Lung (tissue), 12 donors: ENCODE results near the gene ALK. TPM values are rescaled to one million over a fixed set of nuclear protein-coding genes. Genes with fewer than 3 reads are reported as not detected.

Experiments used
- ATAC-seq: fragments of 200-7000 bp; cut with Tn5 transposase; one replicate; pipeline ENCODE4 v1.9.1; 2020; ENCODE audit warnings: moderate number of reproducible peaks; ENCODE audit not compliant: insufficient read depth, low FRiP score
- DNase-seq, 3 donors: peaks; one replicate each; pipeline ENCODE4 v3.0.0-alpha.2; 2013 to 2017
- H3K27ac ChIP-seq, 2 donors: one replicate each; pipeline ENCODE4 v1.5.1; 2013; ENCODE audit warnings: mild to moderate bottlenecking in 2 of 2, moderate library complexity in 2 of 2, control low read depth in 1 of 2, inconsistent platforms in 1 of 2, low read depth in 1 of 2, low read length in 1 of 2
- H3K27me3 ChIP-seq, 3 donors: one replicate each; pipeline ENCODE4 v1.5.1; 2013; ENCODE audit warnings: low read length in 2 of 3; ENCODE audit not compliant: control insufficient read depth in 3 of 3, insufficient read depth in 3 of 3
- H3K36me3 ChIP-seq, 4 donors: one replicate each; pipeline ENCODE4 v1.5.1; 2013; ENCODE audit warnings: low read length in 4 of 4, mild to moderate bottlenecking in 1 of 4, moderate library complexity in 1 of 4; ENCODE audit not compliant: control insufficient read depth in 4 of 4, insufficient read depth in 4 of 4
- H3K4me1 ChIP-seq, 5 donors: one replicate each; pipeline ENCODE4 v1.5.1; 2013; ENCODE audit warnings: low read length in 5 of 5, mild to moderate bottlenecking in 2 of 5, moderate library complexity in 1 of 5; ENCODE audit not compliant: control insufficient read depth in 5 of 5, insufficient read depth in 5 of 5
- H3K4me3 ChIP-seq: one replicate; pipeline ENCODE4 v1.5.1; 2013; ENCODE audit warnings: mild to moderate bottlenecking, control low read depth, moderate library complexity
- H3K9ac ChIP-seq, 2 donors: one replicate each; pipeline ENCODE4 v1.5.1; 2013; ENCODE audit warnings: low read length in 2 of 2, control low read depth in 1 of 2; ENCODE audit not compliant: insufficient read depth in 1 of 2
- H3K9me3 ChIP-seq, 4 donors: one replicate each; pipeline ENCODE4 v1.5.1; 2013; ENCODE audit warnings: low read length in 3 of 4, mild to moderate bottlenecking in 1 of 4, moderate library complexity in 1 of 4; ENCODE audit not compliant: control insufficient read depth in 4 of 4, insufficient read depth in 3 of 4
- CTCF ChIP-seq: IDR thresholded peaks from 2 replicates; pipeline ENCODE4 v1.5.1; 2012; ENCODE audit warnings: mild to moderate bottlenecking; ENCODE audit errors: control extremely low read depth, extremely low read depth
- WGBS, 2 donors: extraction: QIAGEN DNeasy Blood & Tissue Kit; methylation state at CpG; one replicate each; pipeline ENCODE4 v1.1.7; 2013; 5-methylcytosine and 5-hydroxymethylcytosine counted together
- polyA plus RNA-seq, 2 donors: library from polyadenylated mRNA; stranded (reverse); fragments of 200-250 nt; gene quantifications; one replicate each; pipeline ENCODE4 v1.2.1, GENCODE V29; 2013
- total RNA-seq, 2 donors: library from RNA; depleted of rRNA in 1 of 2; stranded (reverse); fragments of >200 nt in 1 of 2; gene quantifications; one replicate each; pipeline ENCODE4 v1.2.1, GENCODE V29; 2014 to 2021
- donor health status: control.
- donor health status: control.
- donor health status: Bipolar disorder and iron deficiency.
- donor health status: healthy.
- donor health status: DM: yes; HTN: yes; CAD: no.

The ALK gene
- total and polyA plus RNA-seq, 4 donors, result 0.09 to 0.25 (median 0.10) TPM; not detected in 1

- Histone ChIP-seq H3K36me3 (peaks cover 0 to 3% (median under 1%) of the 10 kb centered on the region in 4 donors), H3K4me1 (peaks cover 0 to 1% (median 0%) of the 10 kb centered on the region in 5 donors)
- WGBS, 2 donors, result 88 to 92% methylated on average over 12 of the region's 12 CpGs
Measured at GRCh38 chr2:29193111-29193510, 728.3 kb downstream of the ALK start.

GRCh38 chr2:29192526-29192925 is 728.9 kb downstream of the ALK start:
- H3K4me3 ChIP-seq, result no peak overlapping the region
- TF ChIP-seq CTCF, result no peak
- no peak for ATAC-seq
- H3K9me3 ChIP-seq, result no peaks in the 10 kb centered on the region
- peaks cover 0 to 1% (median 0%) of the 10 kb centered on the region in 5 donors for H3K4me1 ChIP-seq
- H3K27me3 ChIP-seq, result no peaks in the 10 kb centered on the region
- no peak for DNase-seq
- H3K27ac ChIP-seq, result no peak overlapping the region
- H3K9ac ChIP-seq, result no peak overlapping the region
- 40 to 61% methylated on average over 3 of the region's 3 CpGs for WGBS, 2 donors
- peaks cover 0 to 4% (median 2%) of the 10 kb centered on the region in 4 donors for H3K36me3 ChIP-seq

More at GRCh38 chr2:29193111-29193510, 728.3 kb downstream of the ALK start:
- no peaks in the 10 kb centered on the region for H3K27me3 ChIP-seq
- TF ChIP-seq CTCF, result no peak
- H3K9ac ChIP-seq, result no peak overlapping the region
- DNase-seq (no peak), ATAC-seq (no peak)
- H3K4me3 ChIP-seq, result no peak overlapping the region
- H3K9me3 ChIP-seq, result no peaks in the 10 kb centered on the region
- no peak overlapping the region for H3K27ac ChIP-seq

GRCh38 chr2:29191817-29192216 is 729.6 kb downstream of the ALK start:
- no peak overlapping the region for H3K27ac ChIP-seq
- no peaks in the 10 kb centered on the region for H3K27me3 ChIP-seq
- no peaks in the 10 kb centered on the region for H3K9me3 ChIP-seq
- ATAC-seq (no peak), DNase-seq (no peak)
- TF ChIP-seq CTCF, result no peak
- H3K4me1 ChIP-seq, result no peaks in the 10 kb centered on the region
- H3K4me3 ChIP-seq, result no peak overlapping the region
- WGBS, 2 donors, result 88 to 89% methylated on average over 6 of the region's 6 CpGs
- no peak overlapping the region for H3K9ac ChIP-seq
- peaks cover 0 to 4% (median 2%) of the 10 kb centered on the region in 4 donors for H3K36me3 ChIP-seq

GRCh38 chr2:29189052-29189451 is 732.3 kb downstream of the ALK start:
- no peak for TF ChIP-seq CTCF

More at GRCh38 chr2:29189052-29189451, 732.3 kb downstream of the ALK start:
- Histone ChIP-seq H3K9ac (no peak overlapping the region), H3K4me1 (no peaks in the 10 kb centered on the region), H3K27ac (no peak overlapping the region), H3K9me3 (no peaks in the 10 kb centered on the region), H3K4me3 (no peak overlapping the region), H3K27me3 (no peaks in the 10 kb centered on the region), H3K36me3 (peaks cover 0 to 8% (median 2%) of the 10 kb centered on the region in 4 donors)
- 29 to 88% methylated on average over 5 of the region's 5 CpGs for WGBS, 2 donors
- DNase-seq (no peak), ATAC-seq (no peak)
